ENCODE data around the gene ZNF296.
A peak's percentile ranks its signal among the peaks of the same experiment; 100 is the strongest.

The ZNF296 gene

DNA sequence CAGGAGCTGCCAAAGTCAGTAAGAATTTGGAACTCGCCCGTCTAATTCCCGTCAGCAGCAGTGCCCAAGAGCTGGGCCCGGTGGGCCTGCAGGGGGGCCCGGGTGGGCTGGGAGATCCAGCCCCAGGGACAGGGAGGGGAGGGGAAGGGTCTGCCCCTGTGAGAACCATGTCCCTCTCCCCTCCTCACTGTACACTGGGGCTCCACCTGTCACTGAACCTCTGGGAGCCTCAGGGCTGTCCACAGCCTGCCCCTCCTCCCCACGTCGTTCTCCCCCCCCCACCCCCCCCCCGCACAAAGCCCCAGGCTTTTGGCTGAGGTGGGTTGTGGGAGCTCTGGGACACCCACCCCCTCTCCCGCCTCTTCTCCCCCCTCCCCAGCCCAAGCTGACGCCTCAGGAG is 8.2 kb downstream of the ZNF296 start:
- no peak for DNase-seq (ENCODE audit: low read depth)
- TF ChIP-seq, protein P1, sequence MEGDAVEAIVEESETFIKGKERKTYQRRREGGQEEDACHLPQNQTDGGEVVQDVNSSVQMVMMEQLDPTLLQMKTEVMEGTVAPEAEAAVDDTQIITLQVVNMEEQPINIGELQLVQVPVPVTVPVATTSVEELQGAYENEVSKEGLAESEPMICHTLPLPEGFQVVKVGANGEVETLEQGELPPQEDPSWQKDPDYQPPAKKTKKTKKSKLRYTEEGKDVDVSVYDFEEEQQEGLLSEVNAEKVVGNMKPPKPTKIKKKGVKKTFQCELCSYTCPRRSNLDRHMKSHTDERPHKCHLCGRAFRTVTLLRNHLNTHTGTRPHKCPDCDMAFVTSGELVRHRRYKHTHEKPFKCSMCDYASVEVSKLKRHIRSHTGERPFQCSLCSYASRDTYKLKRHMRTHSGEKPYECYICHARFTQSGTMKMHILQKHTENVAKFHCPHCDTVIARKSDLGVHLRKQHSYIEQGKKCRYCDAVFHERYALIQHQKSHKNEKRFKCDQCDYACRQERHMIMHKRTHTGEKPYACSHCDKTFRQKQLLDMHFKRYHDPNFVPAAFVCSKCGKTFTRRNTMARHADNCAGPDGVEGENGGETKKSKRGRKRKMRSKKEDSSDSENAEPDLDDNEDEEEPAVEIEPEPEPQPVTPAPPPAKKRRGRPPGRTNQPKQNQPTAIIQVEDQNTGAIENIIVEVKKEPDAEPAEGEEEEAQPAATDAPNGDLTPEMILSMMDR (conservative IDR thresholded peaks at IDR 0.05; ENCODE audit: low read depth, low read length): no peak
- no peak overlapping the region for H3K4me3 ChIP-seq (ENCODE audit: low read depth, low read length)

DNA sequence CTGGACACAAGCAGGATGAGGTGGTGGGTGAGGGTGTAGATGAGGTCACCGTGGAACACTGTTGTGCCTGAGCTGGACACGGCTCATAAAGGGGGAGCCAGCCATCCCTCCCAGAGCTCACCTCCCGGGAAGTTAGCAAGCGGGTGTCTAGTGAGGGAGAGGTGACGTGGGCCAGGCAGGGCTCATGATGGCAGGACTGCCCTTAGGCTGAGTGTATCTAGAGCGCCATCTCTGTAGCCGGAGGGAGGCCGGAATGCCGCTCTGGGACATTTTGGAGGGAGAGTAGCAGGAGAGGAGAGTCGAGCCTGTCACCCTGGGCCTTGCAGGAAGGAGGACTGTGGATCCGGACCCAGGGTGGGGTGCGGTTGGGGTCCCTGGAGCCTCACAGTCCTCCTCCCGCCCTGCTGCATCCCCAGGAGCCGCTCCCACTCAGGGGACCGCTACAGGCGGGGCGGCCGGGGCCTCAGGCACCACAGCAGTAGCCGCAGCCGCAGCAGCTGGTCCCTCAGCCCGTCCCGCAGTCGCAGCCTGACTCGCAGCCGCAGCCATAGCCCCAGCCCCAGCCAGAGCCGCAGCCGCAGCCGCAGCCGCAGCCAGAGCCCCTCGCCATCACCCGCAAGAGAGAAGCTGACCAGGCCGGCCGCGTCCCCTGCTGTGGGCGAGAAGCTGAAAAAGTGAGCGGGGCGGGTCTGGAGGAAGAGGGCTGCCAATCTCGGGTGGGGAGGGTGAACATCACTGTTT is 9.2 kb downstream of the ZNF296 start:
- DNase-seq (ENCODE audit: low read depth): no peak
- H3K4me3 ChIP-seq (ENCODE audit: low read depth, low read length): no peak overlapping the region
- TF ChIP-seq, protein P1 (conservative IDR thresholded peaks at IDR 0.05; ENCODE audit: low read depth, low read length): no peak

DNA sequence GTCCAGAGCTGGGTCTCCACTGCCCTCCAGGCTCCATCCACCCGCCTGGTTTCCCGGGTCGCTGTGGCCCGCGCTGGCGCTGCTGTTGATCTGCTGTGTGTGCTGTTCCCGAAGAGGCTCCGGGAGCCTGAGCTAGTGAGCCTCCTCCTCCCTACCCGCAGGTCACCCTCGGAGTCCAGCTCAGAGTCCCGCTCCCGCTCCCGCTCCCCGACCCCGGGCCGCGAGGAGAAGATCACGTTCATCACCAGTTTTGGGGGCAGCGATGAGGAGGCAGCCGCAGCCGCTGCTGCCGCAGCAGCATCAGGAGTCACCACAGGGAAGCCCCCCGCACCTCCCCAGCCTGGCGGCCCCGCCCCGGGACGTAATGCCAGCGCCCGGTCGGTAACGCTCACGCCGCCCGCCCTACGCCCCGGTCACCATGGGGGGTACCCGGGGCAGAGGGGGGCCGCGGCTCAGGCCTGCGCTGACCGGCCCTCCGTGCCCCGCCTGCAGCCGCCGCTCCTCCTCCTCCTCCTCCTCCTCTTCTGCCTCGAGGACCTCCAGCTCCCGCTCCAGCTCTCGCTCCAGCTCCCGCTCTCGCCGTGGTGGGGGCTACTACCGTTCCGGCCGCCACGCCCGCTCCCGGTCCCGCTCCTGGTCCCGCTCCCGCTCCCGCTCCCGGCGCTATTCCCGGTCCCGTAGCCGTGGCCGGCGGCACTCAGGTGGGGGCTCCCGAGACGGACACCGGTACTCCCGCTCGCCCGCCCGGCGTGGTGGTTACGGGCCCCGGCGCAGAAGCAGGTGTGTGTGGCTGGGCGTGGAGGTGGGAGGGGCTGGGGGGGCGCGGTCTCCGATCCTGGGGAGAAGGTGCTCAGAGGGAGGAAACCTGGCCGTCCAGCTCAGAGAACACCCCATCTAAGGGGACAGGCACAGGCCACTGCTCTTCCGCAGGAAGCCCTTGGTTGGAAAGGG is 12.2 kb downstream of the ZNF296 start:
- H3K4me3 ChIP-seq (ENCODE audit: low read depth, low read length): no peak overlapping the region
- TF ChIP-seq, protein P1 (conservative IDR thresholded peaks at IDR 0.05; ENCODE audit: low read depth, low read length): no peak
- no peak for DNase-seq (ENCODE audit: low read depth)

DNA sequence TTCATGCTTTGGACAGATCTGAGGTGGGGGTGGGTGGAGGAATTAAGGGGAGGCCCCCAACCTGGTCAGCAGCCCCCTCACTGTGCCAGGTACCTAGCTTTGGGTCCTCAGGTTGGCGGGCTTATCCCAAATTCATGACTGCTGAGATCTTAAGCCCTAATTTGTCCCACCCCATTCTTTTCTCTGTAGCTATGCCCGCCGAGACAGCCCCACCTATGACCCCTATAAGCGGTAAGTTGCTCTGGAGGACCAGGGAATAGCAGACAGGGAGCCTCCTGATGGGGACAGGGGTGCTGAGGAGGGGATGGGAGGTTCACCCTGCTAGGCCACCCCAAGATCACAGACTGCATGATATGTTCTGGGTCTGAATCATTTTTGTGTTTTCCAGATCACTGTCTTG is 14.3 kb downstream of the ZNF296 start:
- TF ChIP-seq, protein P1 (conservative IDR thresholded peaks at IDR 0.05; ENCODE audit: low read depth, low read length): no peak
- DNase-seq (ENCODE audit: low read depth): no peak
- no peak overlapping the region for H3K4me3 ChIP-seq (ENCODE audit: low read depth, low read length)

DNA sequence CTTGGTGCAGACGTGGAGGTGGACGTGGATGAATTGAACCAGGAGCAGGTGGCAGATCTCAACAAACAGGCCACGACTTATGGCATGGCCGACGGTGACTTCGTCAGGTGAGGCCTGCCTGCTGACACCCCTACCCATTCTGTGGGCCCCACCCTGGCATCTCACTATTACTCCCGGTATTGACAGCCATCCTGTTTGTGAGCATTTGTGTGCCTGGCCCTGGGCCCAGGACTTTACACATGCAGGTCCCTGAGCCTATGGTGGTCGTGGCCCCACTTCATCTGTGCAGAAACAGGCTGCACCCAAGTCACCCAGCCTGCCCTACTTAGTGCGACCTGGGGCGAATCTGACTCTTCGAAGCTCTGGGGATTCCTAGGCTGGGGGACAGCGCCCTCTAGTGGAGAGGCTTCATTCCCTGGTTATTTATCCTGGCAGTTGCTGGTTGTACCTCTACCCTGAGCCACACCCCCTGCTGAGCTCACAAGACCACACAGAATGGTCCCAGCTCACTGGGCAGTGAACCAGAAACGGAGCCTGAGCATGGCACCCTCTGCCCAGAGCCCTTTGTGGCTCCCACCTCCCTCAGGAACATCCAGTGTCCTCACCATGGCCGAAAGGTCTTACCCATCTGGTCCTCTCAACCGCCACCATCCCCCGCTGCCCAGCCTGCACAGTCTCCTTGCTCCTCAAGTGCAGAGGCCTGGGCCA is 16.9 kb downstream of the ZNF296 start:
- peak; percentile 87 for DNase-seq (ENCODE audit: low read depth)
- TF ChIP-seq, protein P1 (conservative IDR thresholded peaks at IDR 0.05; ENCODE audit: low read depth, low read length): peak; percentile 90
- H3K4me3 ChIP-seq (ENCODE audit: low read depth, low read length): no peak overlapping the region

DNA sequence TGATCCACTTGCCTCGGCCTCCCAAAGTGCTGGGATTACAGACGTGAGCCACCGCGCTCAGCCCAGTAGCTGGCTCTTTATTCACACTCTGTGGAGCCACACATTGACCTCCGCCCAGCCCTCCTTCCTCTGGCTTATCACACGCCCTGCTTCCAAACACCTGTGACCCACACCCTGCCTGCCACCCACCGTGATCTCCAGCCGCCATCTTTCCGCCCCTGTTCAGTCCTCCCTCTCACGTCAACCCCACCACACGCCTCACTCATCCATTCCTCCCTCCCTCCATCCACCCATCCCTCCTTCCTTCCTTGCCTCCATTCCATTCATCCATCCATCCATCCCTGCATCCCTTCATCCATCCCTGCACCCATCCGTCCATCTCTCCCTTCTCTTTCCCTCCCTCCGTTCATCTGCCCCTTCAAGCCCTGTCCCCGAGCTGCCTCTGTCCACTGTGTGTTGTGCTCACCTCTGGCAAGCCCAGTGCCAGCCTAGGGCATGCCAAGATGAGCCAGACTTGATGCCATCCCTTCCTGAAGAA is 17.6 kb downstream of the ZNF296 start:
- TF ChIP-seq, protein P1 (conservative IDR thresholded peaks at IDR 0.05; ENCODE audit: low read depth, low read length): no peak
- DNase-seq (ENCODE audit: low read depth): no peak
- H3K4me3 ChIP-seq (ENCODE audit: low read depth, low read length): no peak overlapping the region
